AG04449 (cell line): Measurements from ENCODE around the gene ZNF532.

Experiments
- CTCF ChIA-PET: fragments of 350-600 bp; formaldehyde crosslinking; extraction: SDS; loops from one replicate; lab custom pipeline; 2021; ENCODE audit warnings: antibody characterized with exemption; lab: Yijun Ruan, JAX
- POLR2A ChIA-PET: fragments of 400-600, 350-600 bp; formaldehyde crosslinking; extraction: SDS; loops from one replicate; lab custom pipeline; 2020; ENCODE audit warnings: antibody characterized with exemption, inconsistent platforms; lab: Yijun Ruan, JAX
- DNase-seq: peaks from one replicate; pipeline ENCODE4 v3.0.0-alpha.2; 2010; ENCODE audit warnings: low read depth, low spot score
- H3K4me3 ChIP-seq: 2 replicates; pipeline ENCODE4 v1.5.1; 2011; ENCODE audit warnings: low read depth, mild to moderate bottlenecking, control low read depth, low read length
- CTCF ChIP-seq: IDR thresholded peaks from one replicate; pipeline ENCODE4 v1.5.1; 2011; ENCODE audit warnings: mild to moderate bottlenecking, moderate library complexity, low read length, control low read depth, inconsistent platforms; ENCODE audit not compliant: insufficient read depth; ENCODE audit errors: missing control alignments

ZNF532 gene

DNA sequence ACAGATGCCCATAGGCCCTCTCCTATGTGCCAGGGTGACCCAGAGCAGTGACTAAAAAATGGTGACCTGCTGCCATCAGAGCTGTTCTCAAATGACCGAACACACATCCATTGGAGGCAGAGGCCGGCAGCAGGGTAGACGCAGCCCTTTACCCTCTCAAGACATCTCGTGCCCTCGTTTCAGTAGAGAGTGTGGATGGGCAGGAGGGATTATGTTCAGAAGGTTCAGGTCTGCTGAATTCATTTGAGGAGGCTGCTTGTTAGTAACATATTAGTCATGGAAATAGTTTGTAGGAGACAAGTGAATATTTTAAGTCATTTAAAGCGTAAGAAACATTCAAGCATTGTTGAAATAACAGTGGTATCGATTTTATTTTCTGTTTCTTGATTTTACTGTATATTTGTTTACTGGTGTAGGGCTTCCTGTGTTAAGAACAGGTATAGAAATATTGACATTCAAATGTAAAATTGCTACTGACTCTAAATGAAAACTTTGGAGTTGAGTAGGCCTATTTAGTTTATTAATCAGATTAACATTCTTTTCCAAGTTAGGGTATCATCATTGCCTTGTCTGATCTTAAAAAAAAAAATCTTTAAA is 82.6 kb downstream of the ZNF532 start:
- ChIA-PET POLR2A (no interaction called here), CTCF (interaction anchor here (1.0 kb wide), 1 partner anchor 165 kb away, joined by 3 read pairs; no protein-coding TSS in a partner anchor)
- no peak for TF ChIP-seq CTCF
- no peak overlapping the region for H3K4me3 ChIP-seq
- no peak for DNase-seq

DNA sequence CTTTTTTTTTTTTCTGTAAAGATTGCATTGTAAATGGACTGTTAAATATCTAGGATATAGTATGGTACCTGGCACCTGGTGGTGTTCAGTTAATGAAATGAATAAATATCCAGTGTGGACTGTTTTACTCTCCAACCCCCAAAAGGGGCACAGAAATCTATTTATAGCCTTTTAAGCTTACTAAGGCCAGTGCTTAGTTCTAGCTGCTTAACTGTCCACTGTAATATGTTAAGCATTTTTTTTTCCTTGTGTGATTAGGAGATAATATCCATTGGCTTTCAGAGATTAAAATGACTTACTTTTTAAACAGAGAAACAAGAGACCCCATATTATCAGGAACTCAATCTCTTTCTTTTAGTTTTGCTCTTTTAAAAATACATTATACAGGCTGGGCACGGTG is 84.4 kb downstream of the ZNF532 start:
- POLR2A ChIA-PET = no interaction called here
- CTCF ChIA-PET = interaction anchor here (1.4 kb wide), 2 partner anchors 121 to 185 kb away, joined by 3 read pairs; no protein-coding TSS in a partner anchor

DNA sequence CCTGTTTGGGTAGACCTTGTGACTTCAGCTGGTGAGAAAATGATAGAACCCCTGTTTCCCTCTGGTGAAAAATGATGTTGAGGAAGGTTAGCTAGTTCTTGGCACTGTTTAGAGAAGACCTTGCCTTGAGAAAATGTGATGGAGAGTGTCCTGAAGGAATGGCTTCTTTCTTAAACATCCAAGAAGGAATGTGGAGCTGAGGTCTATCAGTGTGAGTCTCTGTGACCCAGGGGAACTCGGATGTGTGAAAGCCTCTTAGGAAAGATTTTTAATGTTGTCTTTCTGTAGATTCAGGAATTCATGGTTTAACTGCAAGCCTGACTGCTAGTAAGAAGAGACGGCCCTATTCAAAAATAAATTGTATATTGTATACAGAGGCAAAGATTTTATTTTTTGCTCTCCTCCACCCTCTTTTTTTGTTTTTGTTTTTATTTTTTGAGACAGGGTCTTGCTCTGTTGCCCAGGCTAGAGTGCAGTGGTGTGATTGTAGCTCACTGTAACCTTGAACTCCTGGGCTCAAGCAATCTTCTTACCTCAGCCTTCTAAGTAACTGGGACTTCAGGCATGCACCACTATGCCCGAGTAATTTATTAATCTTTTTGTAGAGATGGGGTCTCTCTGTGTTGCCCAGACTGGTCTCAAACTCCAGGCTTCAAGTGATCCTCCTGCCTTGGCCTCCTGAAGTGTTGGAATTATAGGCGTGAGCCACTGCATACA is 87.5 kb downstream of the ZNF532 start:
- POLR2A ChIA-PET = no interaction called here
- CTCF ChIA-PET = interaction anchor here (0.9 to 1.4 kb wide), 3 partner anchors 10 to 105 kb away, joined by 3 to 4 read pairs (median 4); no protein-coding TSS in a partner anchor
- no peak for TF ChIP-seq CTCF
- no peak overlapping the region for H3K4me3 ChIP-seq
- no peak for DNase-seq

More for the DNA sequence above, 84.4 kb downstream of the ZNF532 start:
- TF ChIP-seq CTCF = no peak
- no peak for DNase-seq
- no peak overlapping the region for H3K4me3 ChIP-seq

GRCh38 chr18:58952858-58953257 is 88.2 kb downstream of the ZNF532 start:
- H3K4me3 ChIP-seq = no peak overlapping the region
- DNase-seq = no peak
- CTCF ChIA-PET = interaction anchor here (0.9 kb wide), 1 partner anchor 10 kb away, joined by 4 read pairs; no protein-coding TSS in a partner anchor
- no peak for TF ChIP-seq CTCF
- POLR2A ChIA-PET = no interaction called here

GRCh38 chr18:58953627-58954026 is 89.0 kb downstream of the ZNF532 start:
- CTCF ChIA-PET = interaction anchor here (1.2 to 1.3 kb wide), 2 partner anchors 8 to 10 kb away, joined by 3 read pairs; no protein-coding TSS in a partner anchor
- H3K4me3 ChIP-seq = no peak overlapping the region
- no peak for TF ChIP-seq CTCF
- POLR2A ChIA-PET = interaction anchor here (0.5 kb wide), 1 partner anchor 33 kb away, joined by 3 read pairs; no protein-coding TSS in a partner anchor
- no peak for DNase-seq

GRCh38 chr18:58955001-58955400 is 90.3 kb downstream of the ZNF532 start:
- ChIA-PET POLR2A (no interaction called here), CTCF (interaction anchor here (0.6 to 1.2 kb wide), 3 partner anchors 9 to 262 kb away, joined by 3 read pairs; no protein-coding TSS in a partner anchor)
- DNase-seq = no peak
- no peak for TF ChIP-seq CTCF
- no peak overlapping the region for H3K4me3 ChIP-seq
